HEK293T (cell line): ENCODE results near the gene ERG28.

ENCODE experiments used
- FOXK2 ChIP-seq: fragments of 450-650 bp; IDR thresholded peaks from 2 replicates; pipeline ENCODE4 v1.6.1; 2016; ENCODE audit warnings: mild to moderate bottlenecking
- LEF1 ChIP-seq: fragments of 450-650 bp; IDR thresholded peaks from 2 replicates; pipeline ENCODE4 v1.6.1; 2017; ENCODE audit warnings: mild to moderate bottlenecking, borderline replicate concordance
- NFRKB ChIP-seq: fragments of 450-650 bp; IDR thresholded peaks from 2 replicates; pipeline ENCODE4 v1.6.1; 2016; ENCODE audit warnings: mild to moderate bottlenecking, moderate library complexity
- SUZ12 ChIP-seq: fragments of 450-650 bp; IDR thresholded peaks from 2 replicates; pipeline ENCODE4 v1.6.1; 2016; ENCODE audit warnings: mild to moderate bottlenecking
- TARDBP ChIP-seq: fragments of 450-650 bp; IDR thresholded peaks from 2 replicates; pipeline ENCODE4 v1.6.1; 2016

GRCh38 chr14:75628816-75629215 lies 31.9 kb downstream of the ERG28 start:
- TF ChIP-seq TARDBP = no peak
- no peak for TF ChIP-seq LEF1
- no peak for TF ChIP-seq NFRKB
- no peak for TF ChIP-seq FOXK2
- TF ChIP-seq SUZ12 = no peak
